Measurements from ENCODE around the gene SYCP2L. TPM values are rescaled to one million over a fixed set of nuclear protein-coding genes. Genes with fewer than 3 reads are reported as not detected.

Gene SYCP2L
- total and polyA plus RNA-seq, 10 of the 15 experiments (the other 5 are each of a cell fraction or from before 2014, with no cell fraction given) = 0.03 to 0.12 (median 0.04) TPM; not detected in 7

DNA sequence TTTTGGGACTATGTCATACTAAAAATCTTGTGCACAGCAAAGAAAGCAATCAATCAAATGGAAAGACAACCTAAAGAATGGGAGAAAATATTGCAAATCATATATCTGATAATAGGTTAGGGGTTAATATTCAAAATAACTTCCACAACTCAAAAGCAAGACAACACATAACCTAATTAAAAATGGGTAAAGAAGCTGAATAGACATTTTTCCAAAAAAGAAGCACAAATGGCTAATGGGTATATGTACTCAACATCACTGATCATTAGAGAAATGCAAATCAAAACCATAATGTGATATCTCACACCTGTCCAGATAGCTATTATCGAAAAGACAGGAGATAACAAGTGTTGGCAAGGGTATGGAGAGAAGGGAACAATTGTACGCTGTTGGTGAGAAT is 53.0 kb downstream of the SYCP2L start (continued):
- TF ChIP-seq, protein P1, sequence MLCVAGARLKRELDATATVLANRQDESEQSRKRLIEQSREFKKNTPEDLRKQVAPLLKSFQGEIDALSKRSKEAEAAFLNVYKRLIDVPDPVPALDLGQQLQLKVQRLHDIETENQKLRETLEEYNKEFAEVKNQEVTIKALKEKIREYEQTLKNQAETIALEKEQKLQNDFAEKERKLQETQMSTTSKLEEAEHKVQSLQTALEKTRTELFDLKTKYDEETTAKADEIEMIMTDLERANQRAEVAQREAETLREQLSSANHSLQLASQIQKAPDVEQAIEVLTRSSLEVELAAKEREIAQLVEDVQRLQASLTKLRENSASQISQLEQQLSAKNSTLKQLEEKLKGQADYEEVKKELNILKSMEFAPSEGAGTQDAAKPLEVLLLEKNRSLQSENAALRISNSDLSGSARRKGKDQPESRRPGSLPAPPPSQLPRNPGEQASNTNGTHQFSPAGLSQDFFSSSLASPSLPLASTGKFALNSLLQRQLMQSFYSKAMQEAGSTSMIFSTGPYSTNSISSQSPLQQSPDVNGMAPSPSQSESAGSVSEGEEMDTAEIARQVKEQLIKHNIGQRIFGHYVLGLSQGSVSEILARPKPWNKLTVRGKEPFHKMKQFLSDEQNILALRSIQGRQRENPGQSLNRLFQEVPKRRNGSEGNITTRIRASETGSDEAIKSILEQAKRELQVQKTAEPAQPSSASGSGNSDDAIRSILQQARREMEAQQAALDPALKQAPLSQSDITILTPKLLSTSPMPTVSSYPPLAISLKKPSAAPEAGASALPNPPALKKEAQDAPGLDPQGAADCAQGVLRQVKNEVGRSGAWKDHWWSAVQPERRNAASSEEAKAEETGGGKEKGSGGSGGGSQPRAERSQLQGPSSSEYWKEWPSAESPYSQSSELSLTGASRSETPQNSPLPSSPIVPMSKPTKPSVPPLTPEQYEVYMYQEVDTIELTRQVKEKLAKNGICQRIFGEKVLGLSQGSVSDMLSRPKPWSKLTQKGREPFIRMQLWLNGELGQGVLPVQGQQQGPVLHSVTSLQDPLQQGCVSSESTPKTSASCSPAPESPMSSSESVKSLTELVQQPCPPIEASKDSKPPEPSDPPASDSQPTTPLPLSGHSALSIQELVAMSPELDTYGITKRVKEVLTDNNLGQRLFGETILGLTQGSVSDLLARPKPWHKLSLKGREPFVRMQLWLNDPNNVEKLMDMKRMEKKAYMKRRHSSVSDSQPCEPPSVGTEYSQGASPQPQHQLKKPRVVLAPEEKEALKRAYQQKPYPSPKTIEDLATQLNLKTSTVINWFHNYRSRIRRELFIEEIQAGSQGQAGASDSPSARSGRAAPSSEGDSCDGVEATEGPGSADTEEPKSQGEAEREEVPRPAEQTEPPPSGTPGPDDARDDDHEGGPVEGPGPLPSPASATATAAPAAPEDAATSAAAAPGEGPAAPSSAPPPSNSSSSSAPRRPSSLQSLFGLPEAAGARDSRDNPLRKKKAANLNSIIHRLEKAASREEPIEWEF (IDR thresholded peaks at IDR 0.05; ENCODE audit: insufficient replicate concordance, low read depth, low read length) = no peak
- TF ChIP-seq LARP7 (IDR thresholded peaks at IDR 0.05) = no peak

DNA sequence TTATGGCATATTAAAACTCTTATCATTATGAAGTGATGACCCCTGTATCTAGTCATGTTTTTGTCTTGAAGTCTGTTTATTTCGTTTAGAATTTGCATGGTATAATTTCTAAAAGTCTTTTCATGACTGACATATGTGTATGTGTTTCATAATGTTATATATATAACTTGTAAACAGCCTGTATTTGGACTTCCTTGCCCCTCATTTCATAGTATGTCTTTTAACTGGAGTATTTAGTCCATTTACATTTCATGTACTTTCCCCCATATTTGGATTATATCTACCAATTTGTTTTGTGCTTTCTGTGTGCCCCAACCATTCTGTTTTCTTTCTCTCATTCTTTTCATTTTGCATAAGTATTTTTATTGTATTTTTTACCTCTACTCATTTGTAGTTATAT is 59.0 kb downstream of the SYCP2L start:
- no peaks in the 10 kb centered on the region for H3K9me3 ChIP-seq (replicated peaks; ENCODE audit: control insufficient read depth, insufficient read depth, low read length)
- DNase-seq (ENCODE audit: low read depth, low spot score) = no peak
- BruUV-seq (replicated peaks) = no TSS peak
- H3K4me3 ChIP-seq = no peak overlapping the region
- SMC1A ChIA-PET (ENCODE audit: uncharacterized antibody, unreplicated experiment) = interaction anchor here (0.6 to 1.3 kb wide), 2 partner anchors 121 to 638 kb away, joined by 3 read pairs; no protein-coding TSS in a partner anchor
- ATAC-seq = no peak
- POLR2A ChIA-PET = no interaction called here
- FAIRE-seq = no peak
- H3K9ac ChIP-seq (ENCODE audit: control insufficient read depth, insufficient read depth, low read length) = no peak overlapping the region
- CTCF ChIA-PET = no interaction called here
- no peaks in the 10 kb centered on the region for H3K27me3 ChIP-seq (replicated peaks in 1 of 2; ENCODE audit: control insufficient read depth in 2 of 2, insufficient read depth in 2 of 2, low read length in 1 of 2)
- H3K79me2 ChIP-seq (ENCODE audit: control insufficient read depth, insufficient read depth, low read length) = no peaks in the 10 kb centered on the region
- in situ Hi-C loops (cut with MboI) (no loop called here), intact Hi-C loops (cut with micrococcal nuclease; ENCODE audit: unreplicated experiment) (no loop called here)
- 11% methylated on average over 1 of the region's 1 CpG for WGBS (ENCODE audit: insufficient coverage, insufficient replicate concordance, low lambda C conversion rate, missing lambda C conversion rate)
- no peak overlapping the region for H3K4me2 ChIP-seq (ENCODE audit: control insufficient read depth, insufficient read depth)
- TF ChIP-seq NR2C2 (IDR thresholded peaks at IDR 0.05; ENCODE audit: borderline replicate concordance, control insufficient read depth, insufficient read length, low read depth) (no peak), SMARCA5 (IDR thresholded peaks at IDR 0.05) (no peak)
- RAD21 ChIA-PET (ENCODE audit: unreplicated experiment) = no interaction called here
- no peak overlapping the region for H2AFZ ChIP-seq (ENCODE audit: control insufficient read depth, low read depth, low read length)
- H3K27ac ChIP-seq (ENCODE audit: control insufficient read depth, insufficient read depth) = no peak overlapping the region
- no peaks in the 10 kb centered on the region for H3K36me3 ChIP-seq (ENCODE audit: control insufficient read depth in 2 of 2, insufficient read depth in 2 of 2, low read length in 1 of 2)
- no peaks in the 10 kb centered on the region for H3K4me1 ChIP-seq (ENCODE audit: control insufficient read depth, insufficient read depth, low read length)
- H4K20me1 ChIP-seq (ENCODE audit: control insufficient read depth, insufficient read depth) = no peaks in the 10 kb centered on the region

Measured in GM12878 (cell line).